ENCODE data around the gene IKZF3.

DNA sequence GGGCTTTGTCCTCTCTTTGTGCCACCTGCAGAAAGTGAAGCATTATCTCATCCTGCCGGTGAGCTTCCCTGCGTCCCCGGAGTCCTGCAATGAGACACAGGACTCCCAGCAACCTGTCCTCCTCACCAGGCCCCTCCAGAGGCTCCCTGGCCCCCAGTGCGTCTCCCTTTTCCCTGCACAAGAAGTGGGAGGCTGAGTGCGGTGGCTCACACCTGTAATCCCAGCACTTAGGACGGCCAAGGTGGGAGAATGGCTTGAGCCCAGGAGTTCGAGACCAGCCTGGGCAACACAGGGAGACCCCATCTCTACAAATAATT lies 118.0 kb downstream of the IKZF3 start:
- TF ChIP-seq, protein P1, sequence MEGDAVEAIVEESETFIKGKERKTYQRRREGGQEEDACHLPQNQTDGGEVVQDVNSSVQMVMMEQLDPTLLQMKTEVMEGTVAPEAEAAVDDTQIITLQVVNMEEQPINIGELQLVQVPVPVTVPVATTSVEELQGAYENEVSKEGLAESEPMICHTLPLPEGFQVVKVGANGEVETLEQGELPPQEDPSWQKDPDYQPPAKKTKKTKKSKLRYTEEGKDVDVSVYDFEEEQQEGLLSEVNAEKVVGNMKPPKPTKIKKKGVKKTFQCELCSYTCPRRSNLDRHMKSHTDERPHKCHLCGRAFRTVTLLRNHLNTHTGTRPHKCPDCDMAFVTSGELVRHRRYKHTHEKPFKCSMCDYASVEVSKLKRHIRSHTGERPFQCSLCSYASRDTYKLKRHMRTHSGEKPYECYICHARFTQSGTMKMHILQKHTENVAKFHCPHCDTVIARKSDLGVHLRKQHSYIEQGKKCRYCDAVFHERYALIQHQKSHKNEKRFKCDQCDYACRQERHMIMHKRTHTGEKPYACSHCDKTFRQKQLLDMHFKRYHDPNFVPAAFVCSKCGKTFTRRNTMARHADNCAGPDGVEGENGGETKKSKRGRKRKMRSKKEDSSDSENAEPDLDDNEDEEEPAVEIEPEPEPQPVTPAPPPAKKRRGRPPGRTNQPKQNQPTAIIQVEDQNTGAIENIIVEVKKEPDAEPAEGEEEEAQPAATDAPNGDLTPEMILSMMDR (IDR thresholded peaks at IDR 0.05) = no peak
- no peak for TF ChIP-seq TAF1 (IDR thresholded peaks at IDR 0.05; ENCODE audit: borderline replicate concordance, low read depth, low read length)
- no peak for TF ChIP-seq YY1 (IDR thresholded peaks at IDR 0.05; ENCODE audit: low read depth)
- TF ChIP-seq TEAD4 (IDR thresholded peaks at IDR 0.05; ENCODE audit: borderline replicate concordance, insufficient read depth) = no peak
- TF ChIP-seq JUND (IDR thresholded peaks at IDR 0.05) = no peak
- no peak for TF ChIP-seq RAD21 (IDR thresholded peaks at IDR 0.05; ENCODE audit: low read length)
- no peak for TF ChIP-seq POLR2AphosphoS5 (IDR thresholded peaks at IDR 0.05; ENCODE audit: low read depth, low read length)
- TF ChIP-seq, protein P2, sequence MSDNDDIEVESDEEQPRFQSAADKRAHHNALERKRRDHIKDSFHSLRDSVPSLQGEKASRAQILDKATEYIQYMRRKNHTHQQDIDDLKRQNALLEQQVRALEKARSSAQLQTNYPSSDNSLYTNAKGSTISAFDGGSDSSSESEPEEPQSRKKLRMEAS (IDR thresholded peaks at IDR 0.05; ENCODE audit: low read depth) = no peak
- TF ChIP-seq RFX5 (IDR thresholded peaks at IDR 0.05; ENCODE audit: low read length) = no peak
- TF ChIP-seq EP300 (IDR thresholded peaks at IDR 0.05; ENCODE audit: borderline replicate concordance in 1 of 2, low read depth in 1 of 2, low read length in 1 of 2) = no peak
- no peak for TF ChIP-seq RCOR1 (IDR thresholded peaks at IDR 0.05; ENCODE audit: low read length)

All from SK-N-SH (cell line).